Stimulated activated CD8-positive, alpha-beta memory T cell treated with anti-CD3 and anti-CD28 coated beads, Interleukin-12 subunit alpha, Interleukin-12 subunit beta, amount 100 ng/mL, for 24 hours (primary cell): ENCODE measurements around the gene MOV10L1.
"Not testable (repeated sequence)": the region's sequence is repeated elsewhere in the genome, so short reads cannot be mapped to it uniquely, and the experiment has no call there.

ENCODE experiments used
- DNase-seq: peaks from one replicate; pipeline ENCODE4 v3.0.0-alpha.2; 2020; ENCODE audit errors: extremely low read depth

Gene MOV10L1

DNA sequence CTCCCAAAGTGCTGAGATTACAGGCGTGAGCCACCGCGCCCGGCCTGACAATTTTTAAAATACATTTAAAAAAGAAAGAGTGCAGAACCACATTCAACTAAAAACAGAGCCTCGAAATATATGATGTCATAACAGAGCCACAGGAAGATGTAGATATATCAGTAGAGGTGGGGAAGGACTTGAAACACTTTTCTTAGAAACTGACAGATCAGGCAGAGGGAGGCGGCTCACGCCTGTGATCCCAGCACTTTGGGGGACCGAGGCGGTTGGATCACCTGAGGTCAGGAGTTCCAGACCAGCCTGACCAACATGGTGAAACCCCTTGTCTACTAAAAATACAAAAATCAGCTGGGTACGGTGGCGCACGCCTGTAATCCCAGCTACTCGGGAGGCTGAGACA, 11.6 kb upstream of the MOV10L1 start:
- DNase-seq = no peak

DNA sequence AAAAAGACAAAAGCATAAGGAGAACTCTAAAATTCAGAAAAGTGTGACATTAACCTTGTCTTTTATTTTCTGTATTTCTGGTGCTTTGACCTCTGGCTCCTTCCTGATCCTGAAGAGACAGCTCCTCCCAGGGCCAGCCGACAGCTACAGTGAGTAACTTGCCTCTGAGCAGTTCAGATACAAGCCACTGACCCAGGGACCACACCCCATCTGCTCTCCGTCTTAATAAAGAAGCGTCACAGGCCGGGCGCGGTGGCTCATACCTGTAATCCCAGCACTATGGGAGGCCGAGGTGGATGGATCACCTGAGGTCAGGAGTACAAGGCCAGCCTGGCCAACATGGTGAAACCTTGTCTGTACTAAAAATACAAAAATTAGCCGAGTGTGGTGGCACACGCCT, 11.0 kb upstream of the MOV10L1 start:
- DNase-seq = no peak

DNA sequence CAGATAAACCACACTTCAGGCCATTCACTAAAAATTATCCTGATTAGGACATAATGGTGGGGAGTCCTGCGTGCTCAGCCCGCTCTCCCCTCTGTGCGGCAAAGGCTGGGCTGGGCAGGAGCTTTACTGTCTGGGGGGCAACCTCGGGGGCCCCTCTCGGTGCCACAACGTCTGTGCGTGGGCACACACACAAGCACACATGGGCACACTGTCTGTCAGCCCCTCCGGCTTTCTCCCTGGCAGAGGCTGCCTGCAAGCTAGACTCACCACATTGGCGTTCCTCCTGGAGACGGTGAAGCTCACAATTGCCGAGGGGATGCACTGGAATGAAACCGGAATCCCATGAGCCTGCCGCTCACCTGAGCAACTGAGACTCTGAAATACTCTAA, 9.7 kb upstream of the MOV10L1 start:
- no peak for DNase-seq

DNA sequence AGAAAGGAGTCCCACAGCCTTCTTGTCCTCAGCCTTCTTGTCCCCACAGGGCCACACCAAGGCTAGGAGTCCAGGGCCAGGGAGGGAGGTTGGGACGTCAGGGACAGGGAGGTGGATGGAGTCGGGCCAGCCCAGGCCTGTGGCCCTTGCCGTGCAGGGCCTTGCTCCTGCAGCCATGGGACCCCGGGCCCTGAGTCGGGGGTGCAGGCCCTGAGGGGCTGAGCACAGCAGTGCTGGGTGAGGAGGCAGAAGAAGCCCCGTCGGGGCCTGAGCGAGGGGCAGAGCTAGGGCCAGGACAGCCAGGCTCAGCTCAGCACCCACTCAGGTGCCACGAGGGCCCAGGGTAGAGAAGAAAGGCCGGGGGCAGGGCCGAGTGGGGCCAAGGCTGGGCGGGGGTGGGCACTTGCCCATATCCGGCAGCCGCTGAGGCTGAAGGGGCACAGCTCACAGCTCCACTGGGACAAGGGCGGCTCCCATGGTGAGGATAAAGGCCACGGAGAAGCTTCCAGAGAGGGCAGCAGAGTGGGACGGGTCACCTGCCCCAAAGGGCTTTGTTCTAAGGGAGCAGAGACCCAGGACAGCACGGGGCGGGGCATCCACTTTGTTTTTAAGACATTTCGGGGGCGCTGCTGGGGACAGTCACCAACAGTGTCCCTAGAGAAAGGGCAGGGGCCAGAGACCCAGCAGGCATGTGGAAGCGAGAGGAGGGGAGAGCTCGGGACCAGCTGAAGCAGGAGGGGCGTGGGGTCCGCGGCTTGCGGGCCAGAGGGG, 8.2 kb upstream of the MOV10L1 start:
- DNase-seq = no peak

DNA sequence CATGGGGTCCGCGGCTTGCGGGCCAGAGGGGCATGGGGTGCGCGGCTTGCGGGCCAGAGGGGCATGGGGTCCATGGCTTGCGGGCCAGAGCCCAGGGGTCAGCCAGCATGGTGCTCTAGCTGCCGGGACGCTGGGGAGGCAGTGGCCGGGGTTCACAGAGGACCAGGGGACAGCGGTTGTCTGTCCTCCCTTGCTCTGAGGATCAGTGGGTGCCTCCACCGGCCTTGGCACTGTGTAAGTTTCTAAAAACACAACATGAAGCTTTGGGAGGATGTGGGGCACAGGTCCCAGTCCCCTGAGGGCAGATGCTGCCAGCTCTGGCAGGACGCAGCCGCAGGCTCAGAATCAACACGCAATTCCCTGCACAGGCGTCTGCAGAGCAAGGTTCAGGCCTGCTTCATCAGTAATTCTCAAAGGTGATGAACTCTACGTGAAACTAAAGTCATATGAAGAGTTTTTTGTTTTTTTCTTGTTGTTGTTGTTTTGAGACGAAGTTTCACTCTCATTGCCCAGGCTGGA, 7.5 kb upstream of the MOV10L1 start:
- DNase-seq = no peak

DNA sequence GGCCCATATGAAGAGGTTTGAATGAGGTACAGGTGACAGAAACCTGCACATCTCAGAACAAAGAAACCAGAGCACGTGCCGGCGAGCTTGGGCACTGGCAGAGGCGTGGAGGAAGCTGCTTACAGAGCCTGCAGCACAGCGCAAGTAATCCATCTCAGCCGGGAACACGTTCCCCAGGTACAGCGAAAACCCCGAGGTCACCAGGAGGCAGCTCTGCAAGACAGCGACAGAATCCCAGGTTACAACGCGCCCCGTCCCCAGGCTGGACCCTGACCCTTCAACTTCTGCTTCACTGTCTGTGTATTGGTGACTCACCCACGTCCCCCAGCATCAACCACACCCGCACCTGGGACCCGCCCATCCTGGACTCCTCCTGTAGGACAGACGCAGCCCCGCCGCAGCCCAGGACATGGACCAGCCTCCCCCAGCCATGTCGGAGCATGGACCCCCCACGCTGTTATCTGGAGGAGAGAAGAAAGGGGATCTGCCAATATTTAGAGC, 6.8 kb upstream of the MOV10L1 start:
- no peak for DNase-seq

DNA sequence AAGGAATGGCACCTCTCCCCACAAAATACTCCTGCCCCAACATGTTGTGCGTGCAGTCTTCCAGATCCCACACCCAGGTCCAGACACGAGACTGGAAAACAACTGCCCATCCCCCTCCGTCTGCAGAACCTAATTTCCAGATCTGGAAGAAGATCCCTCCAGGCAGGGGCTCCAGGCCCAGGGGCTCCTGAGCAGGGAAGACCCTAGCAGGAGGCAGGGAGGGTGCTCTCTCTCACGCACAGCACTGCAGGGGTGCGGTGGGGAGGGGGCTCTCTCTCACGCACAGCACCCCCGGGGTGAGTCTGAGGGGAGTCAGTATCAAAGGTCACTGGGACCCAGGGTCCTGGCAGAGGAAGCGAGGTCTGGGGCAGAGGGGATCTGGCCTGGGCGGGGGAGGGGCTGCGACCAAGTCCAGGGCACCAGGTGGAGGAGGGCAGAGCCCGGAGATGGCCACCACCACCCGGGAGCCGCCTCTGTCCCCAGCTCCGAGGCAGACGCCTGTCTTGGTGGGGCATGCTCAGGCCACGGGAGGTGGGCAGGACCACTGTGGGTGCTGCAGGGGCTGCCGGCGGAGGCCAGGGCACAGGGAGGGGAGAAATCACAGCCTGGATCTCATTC, 6.2 kb upstream of the MOV10L1 start:
- DNase-seq = no peak

DNA sequence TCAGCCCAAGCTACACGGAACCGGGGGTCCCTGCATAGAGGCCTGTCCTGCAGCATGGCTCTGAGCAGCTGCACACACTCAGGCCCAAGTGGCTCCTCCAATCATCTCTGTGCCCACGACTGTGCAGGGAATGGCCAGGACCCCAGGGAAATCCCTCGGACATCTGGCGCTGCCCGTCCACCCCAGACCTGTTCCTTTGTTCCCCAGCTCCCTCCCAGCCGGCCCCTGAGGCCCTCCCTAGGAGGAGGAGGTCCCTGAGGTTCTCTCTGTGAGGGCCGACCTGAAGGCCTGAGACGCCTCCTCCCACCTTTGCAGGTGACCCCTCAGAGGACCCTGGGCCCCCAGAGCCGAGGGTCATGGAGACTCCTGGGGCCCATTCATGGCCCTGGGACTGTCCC, 5.7 kb upstream of the MOV10L1 start:
- no peak for DNase-seq

DNA sequence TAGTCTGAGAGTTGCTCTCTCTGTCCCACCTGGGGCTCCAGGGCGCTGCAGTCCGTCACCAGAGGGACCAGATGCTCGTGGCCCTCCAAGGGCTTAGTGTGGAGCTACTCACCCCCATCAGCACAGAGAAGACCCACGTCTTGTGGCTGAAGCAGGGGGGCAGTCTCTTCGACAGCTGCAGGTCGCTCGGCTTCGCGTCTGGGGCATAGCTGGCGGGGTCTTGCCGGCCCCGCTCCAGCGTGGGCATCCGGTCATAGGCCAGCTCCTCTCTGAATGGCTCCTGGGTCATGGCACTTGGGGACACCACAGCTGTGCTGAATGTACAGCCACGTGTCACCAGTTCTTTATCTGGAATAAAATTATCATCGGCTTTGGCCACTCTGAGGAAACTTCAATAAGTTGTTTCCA, 5.2 kb upstream of the MOV10L1 start:
- no peak for DNase-seq

DNA sequence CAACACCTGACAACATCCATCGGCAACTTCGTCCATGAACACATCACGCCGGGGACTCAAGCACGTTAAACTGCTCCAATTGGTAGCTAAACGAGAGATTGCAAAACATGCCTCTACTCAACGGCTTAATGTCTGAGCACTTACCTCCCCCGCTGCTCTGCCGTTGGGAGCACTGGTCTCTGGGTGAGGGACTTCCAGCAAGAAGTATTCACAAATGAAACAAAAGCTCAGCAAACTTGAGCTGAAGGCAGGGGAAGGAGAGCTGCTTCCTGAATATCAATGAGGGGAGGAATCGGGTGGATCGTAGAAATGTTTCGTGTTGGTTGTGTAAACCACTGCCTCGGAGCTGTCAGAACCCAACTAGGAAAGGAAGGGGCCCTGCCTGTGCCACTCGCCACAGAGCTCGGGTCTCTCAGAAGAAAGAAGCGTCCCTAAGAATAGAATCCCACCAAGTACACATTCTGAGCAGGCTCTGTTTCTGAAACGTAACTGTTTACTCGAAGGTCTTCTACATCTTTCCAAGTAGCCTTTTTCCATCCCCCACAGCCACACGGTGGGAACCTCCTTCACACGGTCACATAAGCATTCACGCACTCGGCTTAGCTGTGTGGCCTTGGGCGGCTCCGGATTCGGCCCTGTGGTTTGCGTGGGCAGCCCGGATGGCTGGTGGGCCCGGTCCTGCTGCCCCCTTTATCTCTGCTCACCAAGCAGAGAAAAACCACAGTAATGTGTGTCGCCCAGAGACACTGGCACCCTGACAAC, 4.4 kb upstream of the MOV10L1 start, which contains the start of gene MLC1:
Gene MLC1, minus strand, starts transcription at position 216 of the 762 bp plus-strand sequence. CDS start 524 bp downstream, outside the sequence.
- no peak for DNase-seq

DNA sequence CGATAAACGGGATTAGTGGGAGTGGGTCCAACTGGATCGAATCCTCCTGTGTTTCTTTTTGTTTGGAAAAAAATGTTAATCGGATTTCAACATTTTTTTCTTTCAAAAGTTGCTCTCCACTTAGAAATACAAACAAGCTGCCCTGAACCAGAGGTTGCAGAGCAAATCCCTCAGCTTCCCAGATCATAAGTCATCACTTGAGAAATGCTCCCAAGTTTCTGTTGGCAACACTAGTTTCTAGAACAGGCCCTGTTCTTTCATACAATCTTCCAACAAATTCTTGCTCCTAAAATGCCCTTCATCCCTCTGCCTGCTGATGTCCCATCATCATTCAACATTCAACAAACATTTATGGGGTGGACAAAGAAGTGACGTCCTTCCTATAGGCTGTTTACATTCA, 3.3 kb upstream of the MOV10L1 start:
- no peak for DNase-seq

DNA sequence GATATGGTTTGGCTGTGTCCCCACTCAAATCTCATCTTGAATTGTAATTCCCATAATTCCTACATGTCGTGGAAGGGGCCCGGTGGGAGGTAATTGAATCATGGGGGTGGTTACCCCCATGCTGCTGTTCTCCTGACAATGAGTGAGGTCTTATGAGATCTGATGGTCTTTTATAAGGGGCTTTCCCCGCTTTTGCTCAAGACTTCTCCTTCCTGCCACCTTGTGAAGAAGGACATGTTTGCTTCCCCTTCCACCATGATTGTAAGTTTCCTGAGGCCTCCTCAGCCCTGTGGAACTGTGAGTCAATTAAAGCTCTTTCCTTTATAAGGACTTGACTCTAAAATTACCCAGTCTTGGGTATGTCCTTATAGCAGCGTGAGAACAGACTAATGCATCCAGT, 2.8 kb upstream of the MOV10L1 start:
- DNase-seq = not testable (repeated sequence)

DNA sequence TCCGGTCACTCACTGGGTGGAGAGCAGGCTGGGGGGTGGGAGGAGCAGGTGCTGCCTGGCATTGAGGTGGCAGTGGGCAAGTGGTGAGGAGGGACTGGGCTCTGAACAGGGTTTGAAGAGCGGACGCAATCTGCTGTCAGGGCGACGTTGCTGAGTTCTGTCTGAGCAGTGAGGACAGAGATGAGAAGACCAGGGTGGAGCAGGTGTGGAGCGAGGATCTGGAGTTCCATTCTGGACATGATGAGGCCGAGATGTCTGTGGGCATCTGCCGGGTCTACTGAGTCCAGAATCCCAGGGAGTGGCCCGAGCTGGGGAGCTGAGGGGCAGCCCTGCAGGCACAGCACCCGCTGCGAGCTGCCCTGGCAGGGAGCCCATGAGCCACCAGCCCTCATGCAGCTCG, 2.2 kb upstream of the MOV10L1 start:
- DNase-seq = no peak

DNA sequence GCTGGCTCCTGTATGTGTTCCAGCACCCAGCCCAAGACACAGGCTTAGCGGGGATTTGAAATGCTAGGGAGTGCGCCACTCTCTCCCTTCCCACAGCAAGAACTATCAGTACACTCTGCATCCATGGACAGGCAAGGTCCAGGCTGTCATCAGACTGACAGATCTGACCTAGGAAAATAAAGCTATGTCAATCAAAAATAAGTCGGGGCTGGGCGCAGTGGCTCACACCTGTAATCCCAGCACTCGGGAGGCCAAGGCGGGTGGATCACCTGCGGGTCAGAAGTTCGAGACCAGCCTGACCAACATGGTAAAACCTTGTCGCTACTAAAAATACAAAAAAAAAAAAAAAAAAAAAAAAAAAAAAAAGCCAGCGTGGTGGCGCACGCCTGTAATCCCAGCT, 1.7 kb upstream of the MOV10L1 start:
- no peak for DNase-seq

DNA sequence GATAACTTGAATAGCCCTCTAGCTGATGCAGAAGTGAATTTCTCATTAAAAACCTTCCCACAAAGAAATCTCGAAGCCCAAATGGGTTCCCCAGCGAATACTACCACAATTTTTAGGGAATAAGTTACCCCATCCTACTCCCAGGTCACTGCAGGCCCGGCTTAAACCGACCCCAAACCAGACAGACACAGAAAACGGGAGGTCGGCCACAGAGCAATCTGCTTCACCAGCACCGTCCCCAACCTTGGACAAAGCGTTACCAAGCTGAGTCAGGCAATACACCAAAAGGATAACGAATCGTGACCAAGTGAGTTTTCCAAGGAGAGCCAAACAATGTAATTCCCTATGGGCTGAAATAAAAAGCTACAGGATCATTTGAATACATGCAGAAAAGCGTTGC, 575 bp upstream of the MOV10L1 start:
- DNase-seq = no peak

DNA sequence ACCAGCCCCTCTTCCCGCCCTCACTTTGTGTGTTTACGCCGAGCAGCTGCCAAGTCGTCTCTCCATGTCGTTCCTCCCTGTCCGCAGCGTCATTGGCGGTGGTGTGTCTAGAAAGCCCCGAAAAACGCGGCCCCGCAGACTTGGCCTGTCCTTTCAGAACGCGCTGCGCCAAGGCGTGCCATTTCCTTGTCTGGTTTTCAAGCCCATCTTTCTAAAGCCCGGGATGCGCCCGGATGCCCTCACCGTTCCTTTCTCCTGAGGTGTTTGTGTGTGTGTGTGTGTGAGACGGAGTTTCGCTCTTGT, 557 bp downstream of the MOV10L1 start:
- DNase-seq = no peak

DNA sequence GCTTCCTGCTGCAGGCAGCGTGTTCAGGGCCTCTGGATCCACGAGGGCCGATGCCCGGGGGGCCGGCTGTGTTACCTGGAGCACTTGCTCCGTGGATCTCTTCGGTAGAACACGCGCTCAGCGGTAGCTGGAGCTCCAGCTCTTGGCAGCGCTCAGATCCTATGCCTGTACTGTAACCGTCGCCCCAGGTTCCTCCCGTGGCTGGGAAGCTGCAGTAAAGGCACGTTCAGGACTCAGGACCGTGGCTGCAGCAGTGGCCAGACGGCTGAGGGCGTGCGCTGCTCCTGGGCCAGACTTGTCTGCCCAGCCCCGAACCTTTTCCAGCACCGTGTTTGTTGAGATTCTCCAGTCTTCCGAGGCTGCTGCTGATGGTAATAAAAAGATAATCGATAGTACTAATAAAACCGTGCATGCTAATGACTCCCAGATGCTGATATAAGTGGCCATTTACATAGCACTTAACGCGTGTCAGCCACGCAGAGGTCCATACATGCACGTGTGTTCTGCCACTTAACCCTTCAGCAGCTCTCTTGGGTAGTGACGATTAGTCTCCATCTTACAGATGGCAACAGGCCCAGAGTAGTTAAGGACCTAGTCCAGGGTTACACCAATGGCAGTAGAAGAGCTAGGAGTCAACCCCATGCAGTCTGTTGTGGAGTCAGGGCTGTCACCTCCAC, 1.4 kb downstream of the MOV10L1 start:
- DNase-seq = no peak

DNA sequence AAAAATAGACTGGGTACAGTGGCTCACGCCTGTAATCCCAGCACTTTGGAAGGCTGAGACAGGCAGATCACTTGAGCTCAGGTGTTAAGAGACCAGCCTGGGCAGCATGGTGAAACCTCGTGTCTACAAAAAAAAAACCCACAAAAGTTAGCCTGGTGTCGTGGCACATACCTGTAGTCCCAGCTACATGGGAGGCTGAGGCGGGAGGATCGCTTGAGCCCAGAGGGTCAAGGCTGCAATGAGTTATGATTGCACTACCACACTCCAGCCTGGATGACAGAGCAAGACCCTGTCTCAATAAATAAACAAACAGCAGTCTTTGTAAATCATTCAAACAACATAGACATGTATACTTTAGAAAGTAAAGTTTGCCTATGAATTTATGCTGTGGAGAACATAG, 2.5 kb downstream of the MOV10L1 start:
- DNase-seq = no peak

DNA sequence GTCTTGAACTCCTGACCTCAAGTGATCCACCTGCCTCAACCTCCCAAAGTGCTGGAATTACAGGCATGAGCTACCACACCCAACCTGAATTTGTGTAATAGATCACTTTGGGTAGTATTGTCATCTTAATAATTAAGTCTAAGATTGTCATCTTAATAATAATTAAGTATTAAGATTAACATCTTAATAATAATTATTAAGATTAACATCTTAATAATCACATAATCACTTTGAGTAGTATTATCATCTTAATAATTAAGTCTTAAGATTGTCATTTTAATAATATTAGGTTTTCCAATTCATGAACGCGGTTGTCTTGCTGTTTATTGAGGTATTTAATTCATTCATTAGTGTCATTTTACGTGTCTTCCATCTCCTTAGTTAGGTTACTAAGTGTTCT, 8.2 kb downstream of the MOV10L1 start:
- no peak for DNase-seq

DNA sequence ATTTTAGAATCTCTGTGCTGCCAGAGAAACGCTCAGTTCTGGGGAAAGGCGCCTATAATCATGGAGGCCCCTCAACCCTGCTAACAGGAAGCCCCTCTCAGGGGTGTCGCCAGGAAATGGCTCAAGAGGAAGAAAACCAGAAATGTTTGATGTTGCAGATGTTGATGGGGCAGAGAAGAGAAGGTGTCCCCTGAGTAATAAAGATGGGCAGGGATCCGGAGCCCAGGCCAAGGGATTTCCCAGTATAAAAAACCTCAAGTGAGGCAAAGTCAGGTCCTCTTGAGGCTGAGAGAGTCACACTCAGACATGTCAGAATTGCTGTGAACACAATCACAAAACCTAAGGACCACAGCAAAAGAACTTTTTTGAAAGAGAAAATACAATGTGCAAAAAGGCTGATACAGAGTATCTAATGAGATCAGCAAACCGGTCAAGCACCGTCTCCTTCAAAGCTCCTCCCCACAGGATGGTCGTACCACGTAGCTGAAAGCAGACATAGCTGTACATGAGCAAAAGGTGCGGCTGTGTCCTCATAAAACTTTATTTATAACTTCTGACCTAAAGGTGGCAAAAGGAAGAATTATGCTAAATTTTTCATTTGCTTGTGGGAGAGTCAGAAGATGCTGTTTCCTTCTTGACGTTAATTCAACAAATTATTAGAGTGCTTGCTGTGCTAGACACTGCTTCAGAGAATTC, 12.2 kb downstream of the MOV10L1 start:
- DNase-seq = no peak

DNA sequence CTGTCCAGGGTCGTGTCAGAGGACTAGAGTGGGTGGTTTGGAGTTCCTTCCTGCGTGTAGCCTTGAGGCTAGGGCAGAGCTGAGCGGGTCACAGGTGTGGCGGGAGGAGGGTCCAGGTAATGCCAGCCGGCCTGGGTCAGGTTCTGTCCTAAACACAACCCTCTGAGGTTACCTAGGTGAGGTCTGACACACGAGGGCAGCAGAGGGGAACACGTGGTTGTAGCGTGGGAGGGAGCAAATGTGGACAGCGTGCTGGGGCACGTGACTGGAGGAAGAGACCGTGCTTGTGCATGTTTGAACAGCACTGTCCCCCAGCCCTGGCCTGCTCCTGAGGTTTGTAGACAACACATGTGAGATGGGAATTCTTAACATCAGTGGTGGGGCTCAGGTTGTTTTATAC, 13.1 kb downstream of the MOV10L1 start:
- DNase-seq = no peak

DNA sequence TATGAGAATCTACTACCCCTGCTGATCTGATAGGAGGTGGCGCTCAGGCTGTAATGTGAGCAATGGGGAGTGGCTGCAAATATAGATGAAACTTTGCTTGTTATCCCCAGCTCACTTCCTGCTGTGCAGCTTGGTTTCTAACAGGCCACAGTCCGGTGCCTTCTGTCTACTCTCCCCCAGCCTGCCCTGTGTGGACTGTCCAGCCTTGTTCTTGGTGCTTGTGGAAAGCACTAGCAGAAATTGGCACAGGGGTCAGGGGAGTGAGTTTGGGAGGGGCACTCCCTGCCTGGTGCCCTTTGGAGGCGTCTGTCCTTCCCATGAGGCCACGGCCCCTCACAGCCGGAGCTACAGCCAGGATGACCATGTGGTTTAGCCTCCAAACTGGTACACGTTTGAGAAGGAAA, 14.3 kb downstream of the MOV10L1 start:
- DNase-seq = no peak
